Left ventricle myocardium inferior (tissue), 1 donor: ENCODE measurements around the gene ODAD2. TPM values are rescaled to one million over a fixed set of nuclear protein-coding genes. Genes with fewer than 3 reads are reported as not detected.
"Not testable (repeated sequence)": the region's sequence is repeated elsewhere in the genome, so short reads cannot be mapped to it uniquely, and the experiment has no call there.

ENCODE experiments used
- DNase-seq: peaks from one replicate; pipeline ENCODE4 v3.0.0-alpha.2; 2020
- H3K27ac ChIP-seq: fragments of 200-600 bp; replicated peaks from 2 replicates; pipeline ENCODE4 v1.8.0; 2021
- H3K27me3 ChIP-seq: fragments of 200-600 bp; 2 replicates; pipeline ENCODE4 v1.8.0; 2021; ENCODE audit warnings: low read depth
- H3K36me3 ChIP-seq: fragments of 200-600 bp; 2 replicates; pipeline ENCODE4 v1.8.0; 2021
- H3K4me1 ChIP-seq: fragments of 200-600 bp; 2 replicates; pipeline ENCODE4 v1.8.0; 2021
- H3K4me3 ChIP-seq: fragments of 200-600 bp; 2 replicates; pipeline ENCODE4 v1.8.0; 2021; ENCODE audit warnings: mild to moderate bottlenecking, moderate library complexity
- H3K9me3 ChIP-seq: fragments of 200-600 bp; replicated peaks from 2 replicates; pipeline ENCODE4 v1.8.0; 2021
- intact Hi-C: fragments of 100-400 bp; cut with micrococcal nuclease; formaldehyde crosslinking; loops from one replicate; pipeline ENCODE4 v1.11.0; 2022
- total RNA-seq: library from RNA; stranded (reverse); fragmentation: NEBNext Ultra II Directional; extraction: Animal tissue kit (Norgen Biotek cat#: 25700); gene quantifications from one replicate; pipeline ENCODE4 v1.2.1, GENCODE V29; 2021
- TF ChIP-seq, protein P1 (sequence below): fragments of 200-600 bp; IDR thresholded peaks from 2 replicates; pipeline ENCODE4 v1.8.0; 2021; ENCODE audit warnings: antibody characterized with exemption, mild to moderate bottlenecking, borderline replicate concordance
- donor health status: DM: no; HTN: yes; CAD: no; lungs with severe emphysema.

ODAD2 gene
- total RNA-seq, 1 donor from 2014 or later: 0.58 TPM

DNA sequence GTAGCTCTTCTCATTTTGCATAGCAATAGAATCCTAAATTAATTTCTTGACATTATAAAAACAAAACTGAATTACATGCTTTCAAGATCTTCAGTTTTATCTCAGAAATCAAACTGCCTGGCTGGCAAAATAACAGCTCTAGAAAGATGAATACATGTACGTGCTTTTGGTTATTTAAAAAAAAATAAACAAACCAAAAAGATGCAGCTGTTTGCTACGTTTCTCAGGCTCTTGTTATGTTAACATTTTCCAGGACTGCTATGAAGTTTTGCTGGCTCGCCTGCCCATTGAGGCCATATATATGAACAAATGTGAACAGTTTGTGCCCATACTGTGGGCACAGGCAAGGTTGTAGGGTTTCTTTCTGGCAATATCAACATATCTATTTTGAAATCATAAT, 86.6 kb downstream of the ODAD2 start:
- no peaks in the 10 kb centered on the region for H3K9me3 ChIP-seq
- H3K36me3 ChIP-seq: no peaks in the 10 kb centered on the region
- H3K4me3 ChIP-seq: no peak overlapping the region
- no peaks in the 10 kb centered on the region for H3K4me1 ChIP-seq
- no peak overlapping the region for H3K27ac ChIP-seq
- intact Hi-C loops: no loop called here
- H3K27me3 ChIP-seq: peaks cover 27% of the 10 kb centered on the region
- DNase-seq: no peak
- TF ChIP-seq, protein P1, sequence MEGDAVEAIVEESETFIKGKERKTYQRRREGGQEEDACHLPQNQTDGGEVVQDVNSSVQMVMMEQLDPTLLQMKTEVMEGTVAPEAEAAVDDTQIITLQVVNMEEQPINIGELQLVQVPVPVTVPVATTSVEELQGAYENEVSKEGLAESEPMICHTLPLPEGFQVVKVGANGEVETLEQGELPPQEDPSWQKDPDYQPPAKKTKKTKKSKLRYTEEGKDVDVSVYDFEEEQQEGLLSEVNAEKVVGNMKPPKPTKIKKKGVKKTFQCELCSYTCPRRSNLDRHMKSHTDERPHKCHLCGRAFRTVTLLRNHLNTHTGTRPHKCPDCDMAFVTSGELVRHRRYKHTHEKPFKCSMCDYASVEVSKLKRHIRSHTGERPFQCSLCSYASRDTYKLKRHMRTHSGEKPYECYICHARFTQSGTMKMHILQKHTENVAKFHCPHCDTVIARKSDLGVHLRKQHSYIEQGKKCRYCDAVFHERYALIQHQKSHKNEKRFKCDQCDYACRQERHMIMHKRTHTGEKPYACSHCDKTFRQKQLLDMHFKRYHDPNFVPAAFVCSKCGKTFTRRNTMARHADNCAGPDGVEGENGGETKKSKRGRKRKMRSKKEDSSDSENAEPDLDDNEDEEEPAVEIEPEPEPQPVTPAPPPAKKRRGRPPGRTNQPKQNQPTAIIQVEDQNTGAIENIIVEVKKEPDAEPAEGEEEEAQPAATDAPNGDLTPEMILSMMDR: no peak

DNA sequence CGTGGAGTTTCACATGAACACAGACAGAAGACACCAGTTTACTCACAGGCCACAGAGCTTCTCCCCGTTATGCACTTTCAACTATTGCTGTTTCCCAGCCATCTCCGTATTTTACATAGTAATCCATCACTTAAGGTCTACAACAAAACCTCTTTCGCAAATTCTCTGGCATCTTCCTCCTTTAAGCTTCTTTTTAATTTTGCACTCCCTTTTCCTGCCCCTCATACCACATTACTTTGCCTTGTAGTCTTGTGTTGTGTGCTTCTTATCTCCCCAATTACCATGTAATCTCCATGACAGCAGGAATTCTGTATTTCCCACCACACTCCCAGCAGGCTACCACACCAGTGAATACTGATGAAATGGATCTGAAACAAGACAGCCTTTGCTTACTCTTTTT, 87.3 kb downstream of the ODAD2 start:
- peaks cover 27% of the 10 kb centered on the region for H3K27me3 ChIP-seq
- intact Hi-C loops: no loop called here
- no peaks in the 10 kb centered on the region for H3K36me3 ChIP-seq
- H3K4me3 ChIP-seq: no peak overlapping the region
- H3K9me3 ChIP-seq: no peaks in the 10 kb centered on the region
- H3K4me1 ChIP-seq: no peaks in the 10 kb centered on the region
- no peak for DNase-seq
- no peak overlapping the region for H3K27ac ChIP-seq
- TF ChIP-seq, protein P1: no peak

DNA sequence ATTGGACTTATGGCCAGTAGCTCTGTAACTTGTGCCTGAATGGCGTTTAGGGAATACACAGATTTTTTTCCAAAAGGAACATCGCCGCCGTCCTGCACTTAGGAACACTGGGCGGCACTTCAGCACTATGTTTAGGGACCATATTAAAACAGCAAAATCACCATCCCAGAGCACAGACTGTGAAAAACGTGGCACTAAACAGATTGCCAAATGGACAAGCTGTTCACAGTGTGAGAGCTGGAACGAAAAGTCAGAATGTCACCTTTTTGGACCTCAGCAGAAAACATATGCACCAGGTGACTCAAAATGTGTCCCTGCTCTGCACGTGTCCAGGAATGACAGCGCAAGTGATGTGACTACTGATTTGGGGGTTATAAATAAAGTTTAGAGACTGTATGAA, 87.9 kb downstream of the ODAD2 start:
- Histone ChIP-seq H3K4me1 (no peaks in the 10 kb centered on the region), H3K4me3 (no peak overlapping the region), H3K36me3 (no peaks in the 10 kb centered on the region), H3K27ac (no peak overlapping the region), H3K9me3 (no peaks in the 10 kb centered on the region), H3K27me3 (peaks cover 27% of the 10 kb centered on the region)
- DNase-seq: no peak
- TF ChIP-seq, protein P1: no peak
- intact Hi-C loops: no loop called here

DNA sequence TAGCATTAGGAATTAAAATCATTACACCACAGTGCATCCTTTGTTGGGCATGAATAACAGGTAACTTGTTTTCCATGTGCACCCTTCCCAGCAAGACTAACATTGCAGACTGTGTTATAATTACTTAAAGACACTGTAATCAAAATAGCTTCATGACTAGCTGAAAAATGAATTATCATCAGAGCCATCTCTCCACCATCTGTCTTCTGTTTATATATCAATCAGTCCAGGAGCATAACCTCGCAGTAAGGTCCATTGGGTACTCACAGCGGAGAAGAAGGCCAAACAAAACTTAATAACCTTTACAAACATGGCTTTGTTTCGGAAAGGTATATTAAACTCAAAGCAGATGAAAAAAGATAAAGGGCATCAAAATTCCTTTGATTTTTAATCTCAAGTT, 90.6 kb downstream of the ODAD2 start:
- Histone ChIP-seq H3K4me1 (no peaks in the 10 kb centered on the region), H3K36me3 (no peaks in the 10 kb centered on the region), H3K9me3 (peaks cover 10% of the 10 kb centered on the region), H3K4me3 (no peak overlapping the region), H3K27me3 (peaks cover 27% of the 10 kb centered on the region), H3K27ac (no peak overlapping the region)
- intact Hi-C loops: no loop called here
- no peak for DNase-seq
- TF ChIP-seq, protein P1: no peak

DNA sequence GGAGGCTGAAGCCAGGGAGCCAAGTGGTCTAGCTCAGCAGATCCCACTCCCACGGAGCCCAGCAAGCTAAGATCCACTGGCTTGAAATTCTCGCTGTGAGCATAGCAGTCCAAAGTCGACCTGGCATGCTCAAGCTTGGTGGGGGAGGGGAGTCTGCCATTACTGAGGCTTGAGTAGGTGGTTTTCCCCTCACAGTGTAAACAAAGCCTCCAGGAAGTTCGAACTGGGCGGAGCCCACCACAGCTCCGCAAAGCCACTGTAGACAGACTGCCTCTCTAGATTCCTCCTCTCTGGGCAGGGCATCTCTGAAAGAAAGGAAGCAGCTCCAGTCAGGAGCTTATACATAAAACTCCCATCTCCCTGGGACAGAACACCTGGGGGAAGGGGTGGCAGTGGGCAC, 99.4 kb downstream of the ODAD2 start:
- intact Hi-C loops: not testable (repeated sequence)

DNA sequence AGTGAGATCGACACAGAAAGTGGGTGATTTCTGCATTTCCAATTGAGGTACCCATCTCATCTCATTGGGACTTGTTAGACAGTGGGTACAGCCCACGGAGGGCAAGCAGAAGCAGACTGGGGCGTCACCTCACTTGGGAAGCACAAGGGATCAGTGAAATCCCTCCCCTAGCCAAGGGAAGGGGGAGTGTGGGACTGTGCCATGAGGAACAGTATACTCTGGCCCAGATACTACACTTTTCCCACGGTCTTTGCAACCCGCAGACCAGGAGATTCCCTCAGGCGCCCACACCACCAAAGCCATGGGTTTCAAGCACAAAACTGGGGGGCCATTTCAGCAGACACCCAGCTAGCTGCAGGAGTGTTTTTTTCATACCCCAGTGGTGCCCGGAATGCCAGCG, 99.8 kb downstream of the ODAD2 start:
- intact Hi-C loops: no loop called here
- H3K27me3 ChIP-seq: peaks cover 4% of the 10 kb centered on the region
- no peak for DNase-seq
- no peak overlapping the region for H3K27ac ChIP-seq
- TF ChIP-seq, protein P1: no peak
- H3K4me1 ChIP-seq: no peaks in the 10 kb centered on the region
- no peak overlapping the region for H3K4me3 ChIP-seq
- peaks cover 22% of the 10 kb centered on the region for H3K9me3 ChIP-seq
- H3K36me3 ChIP-seq: no peaks in the 10 kb centered on the region

More for the DNA sequence above, 99.4 kb downstream of the ODAD2 start:
- DNase-seq, H3K27me3 ChIP-seq, H3K4me3 ChIP-seq, H3K36me3 ChIP-seq, H3K27ac ChIP-seq, H3K4me1 ChIP-seq: not testable (repeated sequence)
- peaks cover 26% of the 10 kb centered on the region for H3K9me3 ChIP-seq
